NOMO-1 treated with DMSO at 0.1 percent for 48 hours (cell line): ENCODE results near the gene CRAT.

Experiments used
- DNase-seq: peaks from one replicate; lab custom pipeline; 2025; ENCODE audit not compliant: unreplicated experiment; lab: John Stamatoyannopoulos, UW

CRAT gene

GRCh38 chr9:129111528-129112151 lies 1.0 kb upstream of the CRAT start:
- peak; percentile 27 for DNase-seq

- peak; percentile 0 for DNase-seq
Measured at GRCh38 chr9:129109952-129110739, 447 bp downstream of the CRAT start.

- DNase-seq, result peak; percentile 31
Measured at GRCh38 chr9:129109537-129109903, 1.1 kb downstream of the CRAT start.

- no peak for DNase-seq
Measured at GRCh38 chr9:129108805-129109536, 1.6 kb downstream of the CRAT start.

- no peak for DNase-seq
Measured at GRCh38 chr9:129108083-129108804, 2.3 kb downstream of the CRAT start.

- no peak for DNase-seq
Measured at GRCh38 chr9:129107651-129108050, 2.9 kb downstream of the CRAT start.

- no peak for DNase-seq
Measured at GRCh38 chr9:129105857-129106694, 4.5 kb downstream of the CRAT start.

GRCh38 chr9:129104051-129104450 lies 6.5 kb downstream of the CRAT start:
- no peak for DNase-seq

GRCh38 chr9:129103595-129103965 lies 7.0 kb downstream of the CRAT start:
- DNase-seq, result no peak

GRCh38 chr9:129102791-129103594 lies 7.6 kb downstream of the CRAT start:
- DNase-seq, result peak; percentile 2

GRCh38 chr9:129102095-129102525 lies 8.5 kb downstream of the CRAT start:
- DNase-seq, result no peak

- no peak for DNase-seq
Measured at GRCh38 chr9:129101279-129101678, 9.3 kb downstream of the CRAT start.

GRCh38 chr9:129100383-129101169 lies 10.0 kb downstream of the CRAT start:
- no peak for DNase-seq

- no peak for DNase-seq
Measured at GRCh38 chr9:129098328-129098727, 12.3 kb downstream of the CRAT start.

GRCh38 chr9:129097671-129098306 lies 12.8 kb downstream of the CRAT start:
- no peak for DNase-seq

GRCh38 chr9:129095908-129096307 lies 14.7 kb downstream of the CRAT start:
- DNase-seq, result no peak

GRCh38 chr9:129095170-129095667 lies 15.4 kb downstream of the CRAT start:
- DNase-seq, result no peak
